Brain microvascular endothelial cell (primary cell): ENCODE measurements around the gene OMG.
"Not testable (repeated sequence)": the region's sequence is repeated elsewhere in the genome, so short reads cannot be mapped to it uniquely, and the experiment has no call there.

Experiments
- DNase-seq: peaks from one replicate; pipeline ENCODE4 v3.0.0-alpha.2; 2020
- H3K27ac ChIP-seq: fragments of 250-450 bp; sonication (Bioruptor Pico); 2 replicates; pipeline ENCODE4 v1.5.1; 2020; ENCODE audit warnings: mild to moderate bottlenecking, moderate library complexity
- H3K27me3 ChIP-seq: fragments of 250-450 bp; sonication (Bioruptor Pico); replicated peaks from 2 replicates; pipeline ENCODE4 v1.5.1; 2020; ENCODE audit warnings: mild to moderate bottlenecking
- H3K36me3 ChIP-seq: fragments of 250-450 bp; sonication (Bioruptor Pico); replicated peaks from 2 replicates; pipeline ENCODE4 v1.5.1; 2020; ENCODE audit warnings: mild to moderate bottlenecking
- H3K4me3 ChIP-seq: 2 replicates; pipeline ENCODE4 v1.5.1; 2011; ENCODE audit warnings: low read depth, mild to moderate bottlenecking, control low read depth, low read length, moderate library complexity
- CTCF ChIP-seq: IDR thresholded peaks from 2 replicates; pipeline ENCODE4 v1.5.1; 2011; ENCODE audit warnings: low read depth, mild to moderate bottlenecking, moderate library complexity, low read length, control low read depth, inconsistent platforms; ENCODE audit errors: missing control alignments
- in situ Hi-C: cut with HindIII; loops from 2 replicates; pipeline ENCODE4 v1.10.0; 2017; ENCODE audit warnings: low sequenced_read_pairs, low pct_ligation_motif_present

OMG gene

GRCh38 chr17:31291820-31292219 lies 5.2 kb downstream of the OMG start:
- TF ChIP-seq CTCF: no peak
- Histone ChIP-seq H3K27ac (no peak overlapping the region), H3K36me3 (no peaks in the 10 kb centered on the region), H3K27me3 (no peaks in the 10 kb centered on the region), H3K4me3 (no peak overlapping the region)
- DNase-seq: peak; percentile 58
- in situ Hi-C loops: no loop called here

GRCh38 chr17:31289790-31290189 lies 7.2 kb downstream of the OMG start:
- H3K27ac ChIP-seq: no peak overlapping the region
- DNase-seq: no peak
- no peak overlapping the region for H3K4me3 ChIP-seq
- H3K27me3 ChIP-seq: no peaks in the 10 kb centered on the region
- TF ChIP-seq CTCF: no peak
- in situ Hi-C loops: no loop called here
- H3K36me3 ChIP-seq: no peaks in the 10 kb centered on the region

GRCh38 chr17:31287932-31288331 lies 9.1 kb downstream of the OMG start:
- H3K36me3 ChIP-seq, DNase-seq, H3K27ac ChIP-seq, H3K4me3 ChIP-seq, in situ Hi-C loops, H3K27me3 ChIP-seq: not testable (repeated sequence)

GRCh38 chr17:31286587-31286986 lies 10.5 kb downstream of the OMG start:
- Histone ChIP-seq H3K4me3 (no peak overlapping the region), H3K27ac (no peak overlapping the region), H3K27me3 (no peaks in the 10 kb centered on the region), H3K36me3 (no peaks in the 10 kb centered on the region)
- DNase-seq: no peak
- in situ Hi-C loops: no loop called here
- TF ChIP-seq CTCF: no peak

- H3K4me3 ChIP-seq: no peak overlapping the region
- no peak overlapping the region for H3K27ac ChIP-seq
- no peaks in the 10 kb centered on the region for H3K27me3 ChIP-seq
- no peak for DNase-seq
- in situ Hi-C loops: no loop called here
- TF ChIP-seq CTCF: no peak
- H3K36me3 ChIP-seq: no peaks in the 10 kb centered on the region
Observed at GRCh38 chr17:31283841-31284240, 13.2 kb downstream of the OMG start.

- in situ Hi-C loops: no loop called here
- no peaks in the 10 kb centered on the region for H3K36me3 ChIP-seq
Observed at GRCh38 chr17:31281061-31281460, 16.0 kb downstream of the OMG start.

More at GRCh38 chr17:31281061-31281460, 16.0 kb downstream of the OMG start:
- no peak overlapping the region for H3K4me3 ChIP-seq
- TF ChIP-seq CTCF: no peak
- no peak for DNase-seq
- no peaks in the 10 kb centered on the region for H3K27me3 ChIP-seq
- H3K27ac ChIP-seq: no peak overlapping the region
